ENCODE results near the gene SEC22C.

SEC22C gene

GRCh38 chr3:42525212-42525611 is 56.6 kb downstream of the SEC22C start:
- Histone ChIP-seq H3K9me3 (ENCODE audit: insufficient read depth, low read length) (no peaks in the 10 kb centered on the region), H3K4me1 (ENCODE audit: insufficient read depth, insufficient read length) (peaks cover 8% of the 10 kb centered on the region), H3K27me3 (ENCODE audit: insufficient read depth, insufficient read length) (no peaks in the 10 kb centered on the region), H3K36me3 (ENCODE audit: insufficient read depth, insufficient read length, low read length) (peaks cover 2% of the 10 kb centered on the region), H3K9ac (ENCODE audit: insufficient read length, low read depth) (no peak overlapping the region), H3K4me3 (ENCODE audit: insufficient read length, low read depth) (no peak overlapping the region)
- DNase-seq (ENCODE audit: low read depth, low spot score): no peak
- TF ChIP-seq YY1 (IDR thresholded peaks at IDR 0.05; ENCODE audit: insufficient read depth, insufficient read length) (no peak), SUZ12 (IDR thresholded peaks at IDR 0.05; ENCODE audit: extremely low read depth, insufficient read depth, insufficient read length) (no peak)

DNA sequence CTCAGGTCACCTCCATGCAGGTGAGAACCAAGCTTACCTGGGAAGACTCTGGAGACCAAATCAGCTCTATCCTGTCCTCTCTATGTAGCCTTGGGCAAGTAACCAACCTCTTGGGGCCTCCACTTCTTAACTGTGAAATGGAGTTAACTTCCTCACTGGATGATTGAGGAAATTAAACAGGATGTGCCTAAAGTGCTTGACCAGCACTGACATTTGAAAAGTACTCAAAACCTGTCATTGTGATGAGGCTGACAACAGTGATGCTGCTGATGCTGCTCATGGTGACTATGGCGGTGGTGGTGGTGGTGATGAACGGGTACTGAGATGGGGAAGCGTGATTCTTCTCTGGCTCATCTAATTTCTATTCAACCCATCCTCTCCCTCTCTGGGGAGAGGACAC is 57.0 kb downstream of the SEC22C start:
- Histone ChIP-seq H3K4me1 (ENCODE audit: insufficient read depth, insufficient read length) (peaks cover 8% of the 10 kb centered on the region), H3K4me3 (ENCODE audit: insufficient read length, low read depth) (no peak overlapping the region), H3K36me3 (ENCODE audit: insufficient read depth, insufficient read length, low read length) (peaks cover 2% of the 10 kb centered on the region), H3K9ac (ENCODE audit: insufficient read length, low read depth) (no peak overlapping the region), H3K9me3 (ENCODE audit: insufficient read depth, low read length) (no peaks in the 10 kb centered on the region), H3K27me3 (ENCODE audit: insufficient read depth, insufficient read length) (no peaks in the 10 kb centered on the region)
- DNase-seq (ENCODE audit: low read depth, low spot score): no peak
- TF ChIP-seq SUZ12 (IDR thresholded peaks at IDR 0.05; ENCODE audit: extremely low read depth, insufficient read depth, insufficient read length) (no peak), ZNF274 (IDR thresholded peaks at IDR 0.05; ENCODE audit: low read depth, low read length) (no peak), YY1 (IDR thresholded peaks at IDR 0.05; ENCODE audit: insufficient read depth, insufficient read length) (no peak)

DNA sequence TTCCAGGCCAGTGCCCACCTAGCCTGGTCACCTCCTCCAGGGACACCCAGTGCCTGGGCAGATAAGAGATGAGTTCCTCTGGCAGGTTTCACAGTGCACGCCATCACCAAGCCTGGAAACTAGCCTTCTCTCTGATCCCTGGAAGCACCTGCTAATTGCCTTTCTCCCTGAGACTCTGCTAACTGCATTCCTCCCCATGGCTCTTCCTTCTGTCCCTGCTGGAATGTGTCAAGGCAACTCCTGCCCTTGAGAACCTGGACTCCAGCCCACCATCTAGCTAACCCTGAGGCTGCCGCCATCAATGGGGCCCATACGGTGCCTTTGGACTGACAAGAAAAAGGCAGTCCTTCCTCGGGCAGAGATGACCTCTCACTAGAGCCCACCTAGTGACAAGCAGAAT is 60.9 kb downstream of the SEC22C start:
- Histone ChIP-seq H3K4me3 (ENCODE audit: insufficient read length, low read depth) (no peak overlapping the region), H3K9me3 (ENCODE audit: insufficient read depth, low read length) (no peaks in the 10 kb centered on the region), H3K9ac (ENCODE audit: insufficient read length, low read depth) (no peak overlapping the region), H3K36me3 (ENCODE audit: insufficient read depth, insufficient read length, low read length) (peaks cover 2% of the 10 kb centered on the region), H3K27me3 (ENCODE audit: insufficient read depth, insufficient read length) (no peaks in the 10 kb centered on the region), H3K4me1 (ENCODE audit: insufficient read depth, insufficient read length) (no peaks in the 10 kb centered on the region)
- no peak for TF ChIP-seq YY1 (IDR thresholded peaks at IDR 0.05; ENCODE audit: insufficient read depth, insufficient read length)
- TF ChIP-seq SUZ12 (IDR thresholded peaks at IDR 0.05; ENCODE audit: extremely low read depth, insufficient read depth, insufficient read length): no peak
- TF ChIP-seq ZNF274 (IDR thresholded peaks at IDR 0.05; ENCODE audit: low read depth, low read length): no peak
- DNase-seq (ENCODE audit: low read depth, low spot score): no peak

DNA sequence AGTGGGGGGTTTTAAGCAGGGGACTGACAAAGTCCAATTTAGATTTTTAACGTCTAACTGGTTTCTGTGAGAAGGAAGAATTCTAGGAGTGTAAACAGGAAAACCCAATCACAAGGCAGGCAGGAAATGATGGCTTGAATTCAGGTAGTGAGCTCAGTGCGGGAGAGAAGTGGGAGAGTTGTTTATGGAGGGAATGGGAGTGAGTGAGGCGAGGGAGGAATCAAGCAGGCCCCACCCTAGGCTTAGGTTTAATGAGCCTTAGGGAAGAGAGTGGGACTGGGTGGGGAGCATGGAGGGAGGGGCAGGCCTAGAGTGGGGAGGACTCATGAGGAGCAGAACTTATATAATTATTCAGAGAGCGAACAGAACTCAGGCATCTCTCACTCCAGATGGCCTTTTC is 61.4 kb downstream of the SEC22C start:
- H3K9ac ChIP-seq (ENCODE audit: insufficient read length, low read depth): no peak overlapping the region
- H3K27me3 ChIP-seq (ENCODE audit: insufficient read depth, insufficient read length): no peaks in the 10 kb centered on the region
- no peaks in the 10 kb centered on the region for H3K9me3 ChIP-seq (ENCODE audit: insufficient read depth, low read length)
- TF ChIP-seq ZNF274 (IDR thresholded peaks at IDR 0.05; ENCODE audit: low read depth, low read length) (no peak), SUZ12 (IDR thresholded peaks at IDR 0.05; ENCODE audit: extremely low read depth, insufficient read depth, insufficient read length) (no peak)
- H3K4me1 ChIP-seq (ENCODE audit: insufficient read depth, insufficient read length): no peaks in the 10 kb centered on the region
- no peak overlapping the region for H3K4me3 ChIP-seq (ENCODE audit: insufficient read length, low read depth)
- peaks cover 5% of the 10 kb centered on the region for H3K36me3 ChIP-seq (ENCODE audit: insufficient read depth, insufficient read length, low read length)
- no peak for DNase-seq (ENCODE audit: low read depth, low spot score)

GRCh38 chr3:42519568-42519962 is 62.2 kb downstream of the SEC22C start:
- peaks cover 5% of the 10 kb centered on the region for H3K36me3 ChIP-seq (ENCODE audit: insufficient read depth, insufficient read length, low read length)
- no peak overlapping the region for H3K4me3 ChIP-seq (ENCODE audit: insufficient read length, low read depth)
- H3K9ac ChIP-seq (ENCODE audit: insufficient read length, low read depth): no peak overlapping the region
- TF ChIP-seq SUZ12 (IDR thresholded peaks at IDR 0.05; ENCODE audit: extremely low read depth, insufficient read depth, insufficient read length) (no peak), YY1 (IDR thresholded peaks at IDR 0.05; ENCODE audit: insufficient read depth, insufficient read length) (no peak), ZNF274 (IDR thresholded peaks at IDR 0.05; ENCODE audit: low read depth, low read length) (no peak)
- H3K9me3 ChIP-seq (ENCODE audit: insufficient read depth, low read length): no peaks in the 10 kb centered on the region
- DNase-seq (ENCODE audit: low read depth, low spot score): no peak
- no peaks in the 10 kb centered on the region for H3K27me3 ChIP-seq (ENCODE audit: insufficient read depth, insufficient read length)
- no peaks in the 10 kb centered on the region for H3K4me1 ChIP-seq (ENCODE audit: insufficient read depth, insufficient read length)

- H3K9me3 ChIP-seq (ENCODE audit: insufficient read depth, low read length): no peaks in the 10 kb centered on the region
- H3K36me3 ChIP-seq (ENCODE audit: insufficient read depth, insufficient read length, low read length): peaks cover 5% of the 10 kb centered on the region
- H3K9ac ChIP-seq (ENCODE audit: insufficient read length, low read depth): no peak overlapping the region
- no peak overlapping the region for H3K4me3 ChIP-seq (ENCODE audit: insufficient read length, low read depth)
- no peak for TF ChIP-seq ZNF274 (IDR thresholded peaks at IDR 0.05; ENCODE audit: low read depth, low read length)
- no peak for TF ChIP-seq YY1 (IDR thresholded peaks at IDR 0.05; ENCODE audit: insufficient read depth, insufficient read length)
- no peak for TF ChIP-seq SUZ12 (IDR thresholded peaks at IDR 0.05; ENCODE audit: extremely low read depth, insufficient read depth, insufficient read length)
- no peak for DNase-seq (ENCODE audit: low read depth, low spot score)
- no peaks in the 10 kb centered on the region for H3K27me3 ChIP-seq (ENCODE audit: insufficient read depth, insufficient read length)
- no peaks in the 10 kb centered on the region for H3K4me1 ChIP-seq (ENCODE audit: insufficient read depth, insufficient read length)
Measured at GRCh38 chr3:42518800-42519567, 62.8 kb downstream of the SEC22C start.

DNA sequence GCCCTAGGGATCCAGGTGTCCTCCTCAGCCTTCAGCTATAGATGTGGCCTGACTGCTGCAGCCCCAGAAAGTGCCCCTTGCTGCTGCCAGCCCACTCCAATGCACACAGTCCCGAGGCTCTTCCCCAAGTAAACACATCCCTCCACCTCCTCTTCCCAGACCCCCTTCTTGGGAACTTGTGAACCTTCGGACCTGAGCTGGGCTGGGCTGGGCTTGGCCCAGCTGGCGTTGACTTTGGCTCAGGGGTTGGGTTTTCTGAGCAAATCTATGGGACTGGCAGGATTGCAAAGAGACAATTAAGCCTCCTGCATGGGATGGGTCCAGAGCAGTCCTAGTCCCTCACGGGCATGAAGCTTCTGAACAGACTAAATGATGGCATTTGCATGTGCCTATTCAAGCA is 64.7 kb downstream of the SEC22C start:
- no peaks in the 10 kb centered on the region for H3K9me3 ChIP-seq (ENCODE audit: insufficient read depth, low read length)
- no peak overlapping the region for H3K4me3 ChIP-seq (ENCODE audit: insufficient read length, low read depth)
- TF ChIP-seq SUZ12 (IDR thresholded peaks at IDR 0.05; ENCODE audit: extremely low read depth, insufficient read depth, insufficient read length): no peak
- TF ChIP-seq YY1 (IDR thresholded peaks at IDR 0.05; ENCODE audit: insufficient read depth, insufficient read length): no peak
- no peak for TF ChIP-seq ZNF274 (IDR thresholded peaks at IDR 0.05; ENCODE audit: low read depth, low read length)
- no peak overlapping the region for H3K9ac ChIP-seq (ENCODE audit: insufficient read length, low read depth)
- no peak for DNase-seq (ENCODE audit: low read depth, low spot score)
- no peaks in the 10 kb centered on the region for H3K4me1 ChIP-seq (ENCODE audit: insufficient read depth, insufficient read length)
- peaks cover 3% of the 10 kb centered on the region for H3K36me3 ChIP-seq (ENCODE audit: insufficient read depth, insufficient read length, low read length)
- no peaks in the 10 kb centered on the region for H3K27me3 ChIP-seq (ENCODE audit: insufficient read depth, insufficient read length)
